ENCODE data around the gene ZFP3. TPM values are rescaled to one million over a fixed set of nuclear protein-coding genes. Genes with fewer than 3 reads are reported as not detected.
"Not testable (repeated sequence)": the region's sequence is repeated elsewhere in the genome, so short reads cannot be mapped to it uniquely, and the experiment has no call there.

Gene ZFP3
- total RNA-seq, 4 donors from 2014 or later = 6.0 to 11.6 (median 8.6) TPM

DNA sequence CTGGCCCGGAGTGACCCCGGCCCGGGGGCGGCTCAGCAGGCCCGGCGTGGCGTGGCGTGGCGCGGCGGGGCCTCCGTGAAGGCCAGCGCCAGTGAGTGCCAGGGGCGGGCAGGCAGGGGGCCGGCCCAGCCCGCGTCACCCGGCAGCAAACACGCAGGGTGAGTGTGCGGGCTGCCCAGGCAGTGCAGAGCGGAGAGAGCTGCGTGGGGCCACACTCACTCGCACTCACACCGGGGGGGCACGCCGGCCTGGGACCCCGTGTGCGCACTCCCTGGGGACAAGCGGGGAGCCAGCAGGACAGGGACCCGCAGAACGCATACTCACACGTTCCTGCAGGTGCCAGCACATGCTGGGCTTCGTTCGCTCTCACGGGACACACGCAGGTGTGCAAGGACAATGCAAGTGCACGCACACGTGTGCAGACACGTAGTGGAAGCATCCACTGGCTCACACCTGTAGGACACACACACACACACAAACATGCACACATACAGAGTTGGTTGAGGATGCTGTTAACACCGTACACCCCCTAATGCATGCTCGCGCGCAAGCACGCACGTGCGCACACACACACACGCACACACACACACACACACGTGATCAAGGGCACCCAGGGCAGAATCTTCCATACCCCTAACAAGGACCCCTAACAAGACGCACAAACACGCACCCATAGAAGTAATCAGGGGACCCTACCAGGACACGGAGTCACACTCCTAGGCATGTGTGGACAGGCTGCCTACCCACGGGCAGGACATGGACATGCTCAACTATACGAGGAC is 45.3 kb downstream of the ZFP3 start:
- H3K27ac ChIP-seq = peak overlapping the region in 1 of 4 donors; percentile 48
- 71% methylated on average over 45 of the region's 53 CpGs; no CpG with 5 or more reads in 1 of the 2 donors for WGBS, 2 donors (ENCODE audit: low coverage in 1 of 2)
- H3K27me3 ChIP-seq = peaks cover 17% of the 10 kb centered on the region
- H3K9me3 ChIP-seq = no peaks in the 10 kb centered on the region
- DNase-seq = no peak
- intact Hi-C loops (cut with DNase I; ENCODE audit: low total_unique reads) (no loop called here), in situ Hi-C loops (cut with MboI; ENCODE audit: low pct_ligation_motif_present in 1 of 4, low pct_unique_long_range_greater_than_20kb in 1 of 4, low sequenced_read_pairs in 3 of 4) (no loop called here)
- TF ChIP-seq POLR2A (IDR thresholded peaks at IDR 0.05) (no peak), EP300 (IDR thresholded peaks at IDR 0.05; ENCODE audit: low read depth) (no peak), POLR2AphosphoS5 (IDR thresholded peaks at IDR 0.05) (no peak), CTCF (IDR thresholded peaks at IDR 0.05) (no peak)
- no peaks in the 10 kb centered on the region for H3K36me3 ChIP-seq
- peaks cover 0 to 11% (median 7%) of the 10 kb centered on the region in 4 donors for H3K4me1 ChIP-seq
- peak overlapping the region in 3 of 4 donors; percentile 27 to 54 (median 48) for H3K4me3 ChIP-seq

GRCh38 chr17:5124125-5124760 is 46.0 kb downstream of the ZFP3 start:
- H3K36me3 ChIP-seq; DNase-seq; H3K4me3 ChIP-seq; H3K27ac ChIP-seq; H3K9me3 ChIP-seq; intact Hi-C loops (cut with DNase I; ENCODE audit: low total_unique reads); in situ Hi-C loops (cut with MboI; ENCODE audit: low pct_ligation_motif_present in 1 of 4, low pct_unique_long_range_greater_than_20kb in 1 of 4, low sequenced_read_pairs in 3 of 4): not testable (repeated sequence)
- peaks cover 17% of the 10 kb centered on the region for H3K27me3 ChIP-seq
- 60 to 79% methylated on average over 1 to 4 of the region's 5 CpGs for WGBS, 2 donors (ENCODE audit: low coverage in 1 of 2)
- H3K4me1 ChIP-seq = peaks cover 0 to 11% (median 7%) of the 10 kb centered on the region in 4 donors

DNA sequence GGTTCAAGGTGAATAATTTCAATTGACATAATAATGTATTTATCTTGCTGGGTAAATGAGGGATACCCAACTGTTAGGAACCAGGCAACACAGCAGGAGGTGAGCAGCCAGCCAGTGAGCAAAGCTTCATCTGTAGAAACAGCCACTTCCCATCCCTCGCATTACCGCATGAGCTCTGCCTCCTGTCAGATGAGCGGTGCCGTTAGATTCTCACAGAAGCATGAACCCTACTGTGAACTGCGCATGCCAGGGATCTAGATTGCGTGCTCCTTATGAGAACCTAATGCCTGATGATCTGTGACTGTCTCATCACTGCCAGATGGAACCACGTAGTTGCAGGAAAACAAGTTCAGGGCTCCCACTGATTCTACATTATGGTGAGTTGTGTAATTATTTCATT is 46.6 kb downstream of the ZFP3 start:
- H3K27ac ChIP-seq; intact Hi-C loops (cut with DNase I; ENCODE audit: low total_unique reads); H3K36me3 ChIP-seq; H3K9me3 ChIP-seq; H3K4me3 ChIP-seq; in situ Hi-C loops (cut with MboI; ENCODE audit: low pct_ligation_motif_present in 1 of 4, low pct_unique_long_range_greater_than_20kb in 1 of 4, low sequenced_read_pairs in 3 of 4); DNase-seq: not testable (repeated sequence)
- H3K4me1 ChIP-seq = peaks cover 0 to 11% (median 7%) of the 10 kb centered on the region in 4 donors
- H3K27me3 ChIP-seq = peaks cover 17% of the 10 kb centered on the region
- 79 to 85% methylated on average over 2 to 7 of the region's 7 CpGs for WGBS, 2 donors (ENCODE audit: low coverage in 1 of 2)

DNA sequence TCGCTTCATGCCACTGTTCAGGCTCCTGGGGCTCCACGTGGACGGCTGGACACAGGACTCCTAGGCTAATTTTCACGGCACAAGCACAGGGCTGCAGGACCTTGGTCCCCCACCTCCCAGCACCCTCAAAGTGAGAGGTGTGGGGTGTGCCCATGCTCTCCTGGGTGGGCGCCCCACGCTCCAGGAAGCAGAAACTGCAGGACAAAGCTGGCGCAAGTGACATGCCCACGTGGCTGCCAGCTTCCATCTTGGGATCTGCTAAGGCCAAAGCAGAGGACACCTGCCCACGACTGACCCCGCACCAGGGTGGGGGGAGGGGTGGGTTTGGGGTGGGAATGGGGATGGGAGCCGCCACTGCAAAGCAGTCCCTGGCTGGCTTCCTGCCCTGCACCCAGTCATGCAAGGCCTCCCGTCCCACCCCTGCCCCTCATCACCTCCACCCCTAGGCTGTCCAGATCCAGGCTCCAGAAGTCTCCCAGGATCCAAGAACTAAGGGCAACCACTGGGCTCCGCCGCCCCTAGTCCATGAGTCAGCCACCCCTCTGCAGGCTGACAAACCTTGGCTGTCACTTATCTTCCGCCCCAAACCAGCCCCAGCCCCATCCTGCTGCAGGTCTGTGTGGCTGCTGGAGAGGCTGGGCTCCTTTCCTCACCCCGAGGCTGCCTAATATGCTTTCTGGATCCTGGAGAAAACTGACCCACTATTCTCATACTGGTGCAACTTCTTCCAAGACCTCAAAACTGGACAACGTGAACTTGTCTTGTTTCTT is 48.6 kb downstream of the ZFP3 start:
- Histone ChIP-seq H3K4me3 (no peak overlapping the region), H3K4me1 (peaks cover 0 to 11% (median 7%) of the 10 kb centered on the region in 4 donors), H3K36me3 (no peaks in the 10 kb centered on the region), H3K27me3 (peaks cover 16% of the 10 kb centered on the region), H3K9me3 (no peaks in the 10 kb centered on the region), H3K27ac (no peak overlapping the region)
- in situ Hi-C loops (cut with MboI; ENCODE audit: low pct_ligation_motif_present in 1 of 4, low pct_unique_long_range_greater_than_20kb in 1 of 4, low sequenced_read_pairs in 3 of 4) (no loop called here), intact Hi-C loops (cut with DNase I; ENCODE audit: low total_unique reads) (no loop called here)
- 87 to 96% methylated on average over 8 to 17 of the region's 17 CpGs for WGBS, 2 donors (ENCODE audit: low coverage in 1 of 2)
- TF ChIP-seq POLR2A (IDR thresholded peaks at IDR 0.05) = no peak
- TF ChIP-seq CTCF (IDR thresholded peaks at IDR 0.05) = no peak
- no peak for TF ChIP-seq POLR2AphosphoS5 (IDR thresholded peaks at IDR 0.05)
- TF ChIP-seq EP300 (IDR thresholded peaks at IDR 0.05; ENCODE audit: low read depth) = no peak
- DNase-seq = no peak

- Histone ChIP-seq H3K36me3 (no peaks in the 10 kb centered on the region), H3K9me3 (no peaks in the 10 kb centered on the region), H3K27me3 (peaks cover 6% of the 10 kb centered on the region), H3K4me1 (peaks cover 0 to 3% (median 1%) of the 10 kb centered on the region in 4 donors), H3K27ac (no peak overlapping the region), H3K4me3 (no peak overlapping the region)
- TF ChIP-seq POLR2A (IDR thresholded peaks at IDR 0.05) (no peak), EP300 (IDR thresholded peaks at IDR 0.05; ENCODE audit: low read depth) (no peak)
- in situ Hi-C loops (cut with MboI; ENCODE audit: low pct_ligation_motif_present in 1 of 4, low pct_unique_long_range_greater_than_20kb in 1 of 4, low sequenced_read_pairs in 3 of 4) (no loop called here), intact Hi-C loops (cut with DNase I; ENCODE audit: low total_unique reads) (no loop called here)
- no peak for DNase-seq
- 79 to 100% methylated on average over 1 to 2 of the region's 4 CpGs for WGBS, 2 donors (ENCODE audit: low coverage in 1 of 2)
These were observed 49.6 kb downstream of the ZFP3 start for GRCh38 chr17:5127910-5128309.

- 65 to 81% methylated on average over 4 to 8 of the region's 8 CpGs for WGBS, 2 donors (ENCODE audit: low coverage in 1 of 2)
These were observed 50.1 kb downstream of the ZFP3 start for GRCh38 chr17:5128387-5128786.

More at GRCh38 chr17:5128387-5128786, 50.1 kb downstream of the ZFP3 start:
- DNase-seq; in situ Hi-C loops (cut with MboI; ENCODE audit: low pct_ligation_motif_present in 1 of 4, low pct_unique_long_range_greater_than_20kb in 1 of 4, low sequenced_read_pairs in 3 of 4); H3K4me3 ChIP-seq; intact Hi-C loops (cut with DNase I; ENCODE audit: low total_unique reads); H3K27ac ChIP-seq; H3K27me3 ChIP-seq; H3K9me3 ChIP-seq; H3K36me3 ChIP-seq; H3K4me1 ChIP-seq: not testable (repeated sequence)

All from transverse colon (tissue), 4 donors.